ENCODE measurements around the gene AKT1.
"Not testable (repeated sequence)": the region's sequence is repeated elsewhere in the genome, so short reads cannot be mapped to it uniquely, and the experiment has no call there.

Gene AKT1

GRCh38 chr14:104821971-104822608, 26.5 kb upstream of the AKT1 start:
- DNase-seq (ENCODE audit: extremely low read depth, low read depth), result no peak
- TF ChIP-seq CTCF (IDR thresholded peaks at IDR 0.05; ENCODE audit: low read depth, low read length), result no peak

- no peak for DNase-seq (ENCODE audit: extremely low read depth, low read depth)
- no peak for TF ChIP-seq CTCF (IDR thresholded peaks at IDR 0.05; ENCODE audit: low read depth, low read length)
These were observed 25.8 kb upstream of the AKT1 start for GRCh38 chr14:104821229-104821945.

- peak; percentile 57 for TF ChIP-seq CTCF (IDR thresholded peaks at IDR 0.05; ENCODE audit: low read depth, low read length)
- no peak for DNase-seq (ENCODE audit: extremely low read depth, low read depth)
These were observed 25.2 kb upstream of the AKT1 start for GRCh38 chr14:104820669-104821228.

GRCh38 chr14:104819361-104819781, 23.8 kb upstream of the AKT1 start:
- no peak for DNase-seq (ENCODE audit: extremely low read depth, low read depth)
- no peak for TF ChIP-seq CTCF (IDR thresholded peaks at IDR 0.05; ENCODE audit: low read depth, low read length)

GRCh38 chr14:104818714-104819161, 23.2 kb upstream of the AKT1 start:
- TF ChIP-seq CTCF (IDR thresholded peaks at IDR 0.05; ENCODE audit: low read depth, low read length), result no peak
- no peak for DNase-seq (ENCODE audit: extremely low read depth, low read depth)

- TF ChIP-seq CTCF (IDR thresholded peaks at IDR 0.05; ENCODE audit: low read depth, low read length), result no peak
- DNase-seq (ENCODE audit: extremely low read depth, low read depth), result no peak
These were observed 22.6 kb upstream of the AKT1 start for GRCh38 chr14:104817930-104818713.

GRCh38 chr14:104816616-104816884, 21.0 kb upstream of the AKT1 start:
- no peak for DNase-seq (ENCODE audit: extremely low read depth, low read depth)
- TF ChIP-seq CTCF (IDR thresholded peaks at IDR 0.05; ENCODE audit: low read depth, low read length), result no peak

- not testable (repeated sequence) for DNase-seq (ENCODE audit: extremely low read depth, low read depth)
These were observed 19.2 kb upstream of the AKT1 start for GRCh38 chr14:104814701-104815100.

Data from AG09319 (cell line).